Measurements from ENCODE around the gene TMEM126B.
"Not testable (repeated sequence)": the region's sequence is repeated elsewhere in the genome, so short reads cannot be mapped to it uniquely, and the experiment has no call there.

TMEM126B gene

GRCh38 chr11:85599083-85599482 is 29.3 kb upstream of the TMEM126B start:
- DNase-seq (ENCODE audit: low read depth): no peak
- H3K4me3 ChIP-seq (ENCODE audit: control insufficient read depth, low read depth, low read length): no peak overlapping the region
- TF ChIP-seq, protein P1, sequence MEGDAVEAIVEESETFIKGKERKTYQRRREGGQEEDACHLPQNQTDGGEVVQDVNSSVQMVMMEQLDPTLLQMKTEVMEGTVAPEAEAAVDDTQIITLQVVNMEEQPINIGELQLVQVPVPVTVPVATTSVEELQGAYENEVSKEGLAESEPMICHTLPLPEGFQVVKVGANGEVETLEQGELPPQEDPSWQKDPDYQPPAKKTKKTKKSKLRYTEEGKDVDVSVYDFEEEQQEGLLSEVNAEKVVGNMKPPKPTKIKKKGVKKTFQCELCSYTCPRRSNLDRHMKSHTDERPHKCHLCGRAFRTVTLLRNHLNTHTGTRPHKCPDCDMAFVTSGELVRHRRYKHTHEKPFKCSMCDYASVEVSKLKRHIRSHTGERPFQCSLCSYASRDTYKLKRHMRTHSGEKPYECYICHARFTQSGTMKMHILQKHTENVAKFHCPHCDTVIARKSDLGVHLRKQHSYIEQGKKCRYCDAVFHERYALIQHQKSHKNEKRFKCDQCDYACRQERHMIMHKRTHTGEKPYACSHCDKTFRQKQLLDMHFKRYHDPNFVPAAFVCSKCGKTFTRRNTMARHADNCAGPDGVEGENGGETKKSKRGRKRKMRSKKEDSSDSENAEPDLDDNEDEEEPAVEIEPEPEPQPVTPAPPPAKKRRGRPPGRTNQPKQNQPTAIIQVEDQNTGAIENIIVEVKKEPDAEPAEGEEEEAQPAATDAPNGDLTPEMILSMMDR (IDR thresholded peaks at IDR 0.05; ENCODE audit: control insufficient read depth, insufficient read depth, low read depth, low read length, missing control alignments): no peak

- TF ChIP-seq, protein P1 (IDR thresholded peaks at IDR 0.05; ENCODE audit: control insufficient read depth, insufficient read depth, low read depth, low read length, missing control alignments): no peak
- no peak for DNase-seq (ENCODE audit: low read depth)
Observed at GRCh38 chr11:85602526-85603213, 25.7 kb upstream of the TMEM126B start.

DNA sequence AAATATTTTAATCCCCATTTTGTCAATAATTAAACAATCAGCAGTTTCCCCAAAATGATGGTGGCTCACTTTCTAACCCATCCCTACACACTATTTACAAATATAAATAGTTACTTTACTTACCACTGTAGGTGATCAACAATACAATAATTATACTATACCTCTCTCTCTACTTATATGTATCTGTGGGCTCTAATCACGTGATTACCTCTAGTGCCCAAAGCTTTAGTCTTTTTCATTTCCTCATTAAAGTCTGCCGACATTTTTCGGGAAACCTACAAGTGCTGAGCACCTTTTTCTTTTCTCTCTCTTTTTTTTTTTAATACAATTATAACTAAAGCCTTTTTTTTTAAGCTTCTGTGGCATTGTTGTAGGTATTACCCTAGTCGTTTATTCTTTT is 25.2 kb upstream of the TMEM126B start:
- TF ChIP-seq, protein P1 (IDR thresholded peaks at IDR 0.05; ENCODE audit: control insufficient read depth, insufficient read depth, low read depth, low read length, missing control alignments): no peak
- DNase-seq (ENCODE audit: low read depth): no peak

More at GRCh38 chr11:85602526-85603213, 25.7 kb upstream of the TMEM126B start:
- no peak overlapping the region for H3K4me3 ChIP-seq (ENCODE audit: control insufficient read depth, low read depth, low read length)

DNA sequence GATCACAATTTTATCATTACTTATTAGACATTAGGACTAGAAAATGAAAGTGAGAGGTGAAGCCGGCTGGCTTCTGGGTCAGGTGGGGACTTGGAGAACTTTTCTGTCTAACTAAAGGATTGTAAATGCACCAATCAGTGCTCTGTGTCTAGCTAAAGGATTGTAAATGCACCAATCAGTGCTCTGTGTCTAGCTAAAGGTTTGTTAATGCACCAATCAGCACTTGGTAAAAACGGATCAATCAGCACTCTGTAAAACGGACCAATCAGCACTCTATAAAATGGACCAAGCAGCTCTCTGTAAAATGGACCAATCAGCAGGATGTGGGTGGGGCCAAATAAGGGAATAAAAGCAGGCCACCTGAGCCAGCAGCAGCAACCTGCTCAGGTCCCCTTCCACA is 22.2 kb upstream of the TMEM126B start:
- DNase-seq (ENCODE audit: low read depth); H3K4me3 ChIP-seq (ENCODE audit: control insufficient read depth, low read depth, low read length): not testable (repeated sequence)

More for the DNA sequence above, 25.2 kb upstream of the TMEM126B start:
- no peak overlapping the region for H3K4me3 ChIP-seq (ENCODE audit: control insufficient read depth, low read depth, low read length)

DNA sequence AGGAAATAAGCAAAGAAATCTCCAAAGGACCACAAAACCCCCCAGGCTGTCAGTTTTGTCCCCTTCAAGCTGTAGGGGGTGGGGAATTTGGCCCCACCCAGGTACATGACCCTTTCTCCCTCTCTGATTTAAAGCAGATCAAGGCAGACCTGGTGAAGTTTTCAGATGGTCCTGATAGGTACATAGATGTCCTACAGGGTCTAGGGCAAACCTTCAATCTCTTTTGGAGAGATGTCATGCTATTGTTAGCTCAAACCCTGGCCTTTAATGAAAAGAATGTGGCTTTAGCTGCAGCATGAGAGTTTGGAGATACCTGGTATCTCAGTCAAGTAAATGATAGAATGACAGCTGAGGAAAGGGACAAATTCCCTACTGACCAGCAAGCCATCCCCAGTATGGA is 19.8 kb upstream of the TMEM126B start:
- not testable (repeated sequence) for DNase-seq (ENCODE audit: low read depth)

GRCh38 chr11:85609286-85609685 is 19.1 kb upstream of the TMEM126B start:
- not testable (repeated sequence) for H3K4me3 ChIP-seq (ENCODE audit: control insufficient read depth, low read depth, low read length); DNase-seq (ENCODE audit: low read depth)

More for the DNA sequence above, 19.8 kb upstream of the TMEM126B start:
- H3K4me3 ChIP-seq (ENCODE audit: control insufficient read depth, low read depth, low read length): not testable (repeated sequence)

DNA sequence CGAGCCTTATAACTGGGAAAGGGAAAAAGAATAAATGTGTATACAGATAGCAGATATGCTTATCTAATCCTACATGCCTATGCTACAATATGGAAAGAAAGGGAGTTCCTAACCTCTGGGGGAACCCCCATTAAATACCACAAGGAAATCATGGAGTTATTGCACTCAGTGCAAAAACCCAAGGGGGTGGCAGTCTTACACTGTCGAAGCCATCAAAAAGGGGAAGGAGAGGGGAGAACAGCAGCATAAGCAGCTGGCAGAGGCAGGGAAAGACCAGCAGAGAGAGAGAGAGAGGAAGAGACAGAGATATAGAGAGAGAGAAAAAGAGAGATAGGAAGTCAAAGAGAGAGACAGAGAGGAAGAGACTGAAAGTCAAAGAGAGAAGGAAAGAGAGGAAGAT is 16.8 kb upstream of the TMEM126B start:
- DNase-seq (ENCODE audit: low read depth); H3K4me3 ChIP-seq (ENCODE audit: control insufficient read depth, low read depth, low read length): not testable (repeated sequence)

DNA sequence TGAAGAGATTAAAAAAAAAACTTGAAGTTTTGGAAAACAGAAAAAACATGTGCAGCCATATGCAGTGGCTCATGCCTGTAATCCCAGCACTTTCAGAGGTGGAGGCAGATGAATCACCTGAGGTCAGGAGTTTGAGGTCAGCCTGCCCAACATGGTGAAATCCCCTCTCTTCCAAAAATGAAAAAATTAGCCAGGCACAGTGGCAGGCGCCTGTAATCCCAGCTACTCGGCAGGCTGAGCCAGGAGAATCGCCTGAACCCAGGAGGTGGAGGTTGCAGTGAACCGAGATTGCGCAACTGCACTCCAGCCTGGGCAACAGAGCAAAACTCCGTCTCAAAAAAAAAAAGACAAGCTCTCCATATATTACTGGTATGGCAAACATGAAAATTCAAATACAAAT is 8.9 kb upstream of the TMEM126B start:
- no peak for DNase-seq (ENCODE audit: low read depth)
- H3K4me3 ChIP-seq (ENCODE audit: control insufficient read depth, low read depth, low read length): no peak overlapping the region
- TF ChIP-seq, protein P1 (IDR thresholded peaks at IDR 0.05; ENCODE audit: control insufficient read depth, insufficient read depth, low read depth, low read length, missing control alignments): no peak

DNA sequence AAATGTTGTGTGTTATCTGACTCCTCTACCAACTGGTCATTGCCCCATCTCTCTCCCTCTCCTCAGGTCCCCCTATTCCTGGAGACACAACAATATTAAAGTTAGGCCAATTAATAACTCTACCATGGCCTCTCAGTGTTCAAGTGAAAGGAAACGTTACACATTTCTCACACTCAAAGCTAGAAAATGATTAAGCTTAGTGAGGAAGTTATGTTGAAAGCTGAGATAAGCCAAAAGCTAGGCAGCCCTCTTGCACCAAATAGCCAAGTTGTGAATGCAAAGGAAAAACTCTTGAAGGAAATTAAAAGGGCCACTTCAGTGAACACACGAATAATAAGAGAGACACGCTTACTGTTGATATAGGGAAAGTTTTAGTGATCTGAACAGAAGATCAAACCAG is 8.1 kb upstream of the TMEM126B start:
- no peak overlapping the region for H3K4me3 ChIP-seq (ENCODE audit: control insufficient read depth, low read depth, low read length)
- no peak for DNase-seq (ENCODE audit: low read depth)
- TF ChIP-seq, protein P1 (IDR thresholded peaks at IDR 0.05; ENCODE audit: control insufficient read depth, insufficient read depth, low read depth, low read length, missing control alignments): no peak

Data from AG09309 (cell line).